A549 (cell line): ENCODE results near the gene OR6X1.
"Not testable (repeated sequence)": the region's sequence is repeated elsewhere in the genome, so short reads cannot be mapped to it uniquely, and the experiment has no call there.

Experiments
- CEBPB ChIP-seq, 2 experiments: fragments of >200 bp in 1 of 2; sonication (Bioruptor Twin) in 1 of 2; formaldehyde crosslinking in 1 of 2; IDR thresholded peaks; 2 replicates each; pipeline ENCODE4 v1.6.1; 2012 to 2016
- CHD2 ChIP-seq: fragments of 150-350 bp; IDR thresholded peaks from 2 replicates; pipeline ENCODE4 v1.6.1; 2014; ENCODE audit warnings: low read length; ENCODE audit not compliant: partially characterized antibody
- EP300 ChIP-seq, 2 experiments: fragments of >200 bp; sonication (Bioruptor Twin); formaldehyde crosslinking; IDR thresholded peaks; 2 replicates in 1 of 2; 3 replicates in 1 of 2; pipeline ENCODE4 v1.6.1; 2016 to 2017
- ESRRA ChIP-seq: fragments of 150-350 bp; IDR thresholded peaks from 2 replicates; pipeline ENCODE4 v1.6.1; 2014; ENCODE audit warnings: mild to moderate bottlenecking, low read length, borderline replicate concordance
- HDAC2 ChIP-seq: fragments of 200-600 bp; sonication (generic); IDR thresholded peaks from 2 replicates; pipeline ENCODE4 v1.6.1; 2016
- HOXA7 ChIP-seq: fragments of 250-450 bp; sonication (Bioruptor Pico); IDR thresholded peaks from 2 replicates; pipeline ENCODE4 v1.5.0; 2020; ENCODE audit warnings: mild to moderate bottlenecking, moderate library complexity
- HOXB5 ChIP-seq: fragments of 250-450 bp; sonication (Bioruptor Pico); IDR thresholded peaks from 2 replicates; pipeline ENCODE4 v1.5.0; 2020; ENCODE audit warnings: mild to moderate bottlenecking, moderate library complexity
- KDM5A ChIP-seq: fragments of 200-600 bp; sonication (generic); IDR thresholded peaks from 2 replicates; pipeline ENCODE4 v1.6.1; 2016; ENCODE audit warnings: antibody characterized with exemption, mild to moderate bottlenecking
- MYC ChIP-seq: IDR thresholded peaks from 2 replicates; pipeline ENCODE4 v1.6.1; 2012; ENCODE audit warnings: mild to moderate bottlenecking, inconsistent platforms, low read length, improper control_type of control experiment, borderline replicate concordance
- POLR2A ChIP-seq: IDR thresholded peaks from 2 replicates; pipeline ENCODE4 v1.6.1; 2012; ENCODE audit warnings: mild to moderate bottlenecking, low read length
- ZNF302 ChIP-seq: fragments of 250-450 bp; sonication (Bioruptor Pico); IDR thresholded peaks from 2 replicates; pipeline ENCODE4 v1.9.0; 2021; ENCODE audit warnings: inconsistent platforms, mild to moderate bottlenecking, moderate library complexity
- TF ChIP-seq, protein P1 (sequence below): fragments of >200 bp; sonication (Bioruptor Twin); formaldehyde crosslinking; IDR thresholded peaks from 3 replicates; pipeline ENCODE4 v1.5.1; 2016
- TF ChIP-seq, protein P2 (sequence below): fragments of 450-650 bp; IDR thresholded peaks from 2 replicates; pipeline ENCODE4 v1.6.1; 2014; ENCODE audit warnings: antibody characterized with exemption

DNA sequence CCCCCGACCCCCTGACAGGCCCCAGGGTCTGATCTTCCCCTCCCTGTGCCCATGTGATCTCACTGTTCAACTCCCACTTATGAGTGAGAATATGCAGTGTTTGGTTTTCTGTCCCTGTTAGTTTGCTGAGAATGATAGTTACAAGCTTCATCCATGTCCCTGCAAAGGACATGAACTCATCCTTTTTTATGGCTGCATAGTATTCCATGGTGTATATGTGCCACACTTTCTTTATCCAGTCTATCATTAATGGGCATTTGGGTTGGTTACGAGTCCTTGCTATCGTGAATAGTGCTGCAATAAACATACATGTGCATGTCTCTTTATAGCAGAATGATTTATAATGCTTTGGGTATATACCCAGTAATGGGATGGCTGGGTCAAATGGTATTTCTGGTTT lies 41.7 kb downstream of the OR6X1 start:
- TF ChIP-seq CHD2; CEBPB (IDR thresholded peaks at IDR 0.05); HDAC2; EP300 (IDR thresholded peaks at IDR 0.05); MYC; POLR2A; KDM5A; ZNF302 (CRISPR knock-in tag); HOXB5 (CRISPR knock-in tag); HOXA7 (CRISPR knock-in tag); ESRRA: not testable (repeated sequence)
- TF ChIP-seq, protein P1, sequence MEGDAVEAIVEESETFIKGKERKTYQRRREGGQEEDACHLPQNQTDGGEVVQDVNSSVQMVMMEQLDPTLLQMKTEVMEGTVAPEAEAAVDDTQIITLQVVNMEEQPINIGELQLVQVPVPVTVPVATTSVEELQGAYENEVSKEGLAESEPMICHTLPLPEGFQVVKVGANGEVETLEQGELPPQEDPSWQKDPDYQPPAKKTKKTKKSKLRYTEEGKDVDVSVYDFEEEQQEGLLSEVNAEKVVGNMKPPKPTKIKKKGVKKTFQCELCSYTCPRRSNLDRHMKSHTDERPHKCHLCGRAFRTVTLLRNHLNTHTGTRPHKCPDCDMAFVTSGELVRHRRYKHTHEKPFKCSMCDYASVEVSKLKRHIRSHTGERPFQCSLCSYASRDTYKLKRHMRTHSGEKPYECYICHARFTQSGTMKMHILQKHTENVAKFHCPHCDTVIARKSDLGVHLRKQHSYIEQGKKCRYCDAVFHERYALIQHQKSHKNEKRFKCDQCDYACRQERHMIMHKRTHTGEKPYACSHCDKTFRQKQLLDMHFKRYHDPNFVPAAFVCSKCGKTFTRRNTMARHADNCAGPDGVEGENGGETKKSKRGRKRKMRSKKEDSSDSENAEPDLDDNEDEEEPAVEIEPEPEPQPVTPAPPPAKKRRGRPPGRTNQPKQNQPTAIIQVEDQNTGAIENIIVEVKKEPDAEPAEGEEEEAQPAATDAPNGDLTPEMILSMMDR = not testable (repeated sequence)
- TF ChIP-seq, protein P2, sequence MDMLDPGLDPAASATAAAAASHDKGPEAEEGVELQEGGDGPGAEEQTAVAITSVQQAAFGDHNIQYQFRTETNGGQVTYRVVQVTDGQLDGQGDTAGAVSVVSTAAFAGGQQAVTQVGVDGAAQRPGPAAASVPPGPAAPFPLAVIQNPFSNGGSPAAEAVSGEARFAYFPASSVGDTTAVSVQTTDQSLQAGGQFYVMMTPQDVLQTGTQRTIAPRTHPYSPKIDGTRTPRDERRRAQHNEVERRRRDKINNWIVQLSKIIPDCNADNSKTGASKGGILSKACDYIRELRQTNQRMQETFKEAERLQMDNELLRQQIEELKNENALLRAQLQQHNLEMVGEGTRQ = not testable (repeated sequence)
